GM21367 (cell line): ENCODE data around the gene DLGAP1.

Experiments used
- ATAC-seq: cut with Tn5 transposase; IDR thresholded peaks from one replicate; pipeline ENCODE4 v1.9.1; 2021; ENCODE audit not compliant: unreplicated experiment

Gene DLGAP1

DNA sequence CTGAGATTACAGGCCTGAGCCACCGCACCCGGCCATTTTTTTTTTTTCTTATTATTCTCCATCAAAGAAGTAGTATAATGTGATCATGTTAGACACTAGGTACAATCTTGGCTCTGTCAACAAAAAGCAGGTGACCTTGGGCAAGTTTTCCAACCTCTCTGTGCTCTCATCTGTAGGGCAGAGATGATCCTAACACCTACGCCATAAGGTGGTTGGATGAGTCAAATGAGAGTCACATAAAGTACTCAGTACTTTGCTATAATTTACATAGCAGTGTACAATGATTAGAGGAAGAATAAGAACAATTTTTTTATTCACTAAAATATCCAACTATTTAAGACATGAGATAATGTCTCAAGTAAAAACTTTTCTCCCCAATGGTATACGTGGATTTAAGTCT, 876.5 kb downstream of the DLGAP1 start:
- ATAC-seq, result no peak

DNA sequence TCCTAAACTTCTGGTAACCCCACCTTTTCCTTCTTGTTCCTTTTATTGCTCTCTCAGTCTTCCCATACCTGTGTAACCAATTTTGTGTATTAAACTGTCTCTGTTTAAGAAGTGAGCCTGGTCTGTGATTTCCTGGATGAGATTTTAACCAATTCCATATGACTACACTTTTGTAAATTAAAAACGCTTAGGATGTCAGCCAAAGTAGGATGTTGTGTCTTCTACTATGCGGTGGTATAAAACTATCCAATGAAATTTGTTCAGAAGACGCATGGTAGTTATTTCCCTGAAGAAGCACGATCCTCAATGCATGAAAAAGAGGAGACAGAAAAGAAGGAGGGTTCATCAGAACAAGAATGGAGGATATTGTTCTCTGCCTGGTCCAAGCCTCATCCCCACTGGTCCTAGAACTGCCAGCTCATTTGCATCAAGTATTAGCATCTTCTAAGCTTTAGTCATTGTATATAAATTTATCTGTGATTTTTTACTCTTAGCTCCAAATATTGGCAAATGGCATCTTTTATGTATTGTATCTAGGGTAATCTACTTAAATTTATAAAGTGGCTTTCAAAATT, 877.7 kb downstream of the DLGAP1 start:
- no peak for ATAC-seq

DNA sequence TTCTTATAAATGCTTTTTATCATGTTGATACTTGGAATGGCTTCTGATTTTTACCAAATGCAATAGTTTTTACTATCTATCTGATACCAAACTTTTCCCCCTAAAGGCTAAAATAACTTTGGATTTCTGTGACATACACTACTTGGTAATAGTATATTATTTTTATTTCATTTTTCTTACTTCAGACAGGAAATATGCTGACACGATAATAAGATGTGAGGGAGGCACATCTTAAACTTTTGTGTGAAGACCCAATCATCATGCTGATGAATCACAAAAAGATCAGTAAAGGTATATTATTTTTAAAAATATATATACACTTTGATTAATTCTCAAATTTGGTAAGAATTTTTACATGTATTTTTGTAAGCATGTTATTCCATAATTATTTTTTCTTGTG, 882.3 kb downstream of the DLGAP1 start:
- no peak for ATAC-seq

DNA sequence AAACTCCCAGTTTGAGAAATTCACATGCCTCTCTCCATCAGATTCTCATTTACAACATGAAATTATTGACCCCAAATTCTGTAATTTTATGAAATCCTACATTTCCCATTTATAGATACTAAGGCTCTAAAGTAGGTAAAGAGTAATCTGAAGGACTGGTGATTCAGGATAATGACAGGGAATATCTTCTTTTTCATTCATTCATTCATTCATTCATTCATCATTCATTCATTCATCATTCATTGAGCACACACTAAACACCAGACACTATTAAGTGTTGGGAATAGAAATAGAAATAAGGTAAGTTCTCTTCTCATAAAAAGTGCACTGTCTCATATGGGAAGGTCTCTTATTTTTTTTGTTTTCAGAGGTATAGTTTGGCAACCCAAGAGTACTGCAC, 888.3 kb downstream of the DLGAP1 start:
- ATAC-seq, result no peak

DNA sequence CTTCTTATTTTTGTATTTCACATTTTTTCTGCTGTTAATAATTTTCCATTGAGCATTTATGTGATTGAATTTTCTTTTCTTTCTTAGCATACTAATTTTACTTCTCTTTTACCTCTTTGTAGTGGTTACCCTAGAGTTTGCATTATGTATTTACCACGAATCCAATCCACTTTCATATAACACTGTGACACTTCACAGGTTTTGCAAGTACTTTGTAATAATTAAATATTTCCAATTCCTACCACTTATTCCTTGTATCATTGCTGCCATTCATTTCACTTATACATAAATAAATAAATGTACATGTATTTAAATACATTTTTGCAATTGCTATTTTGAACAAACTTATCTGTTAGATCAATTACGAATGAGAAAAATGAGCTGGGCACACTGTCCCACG, 894.4 kb downstream of the DLGAP1 start:
- ATAC-seq, result no peak

DNA sequence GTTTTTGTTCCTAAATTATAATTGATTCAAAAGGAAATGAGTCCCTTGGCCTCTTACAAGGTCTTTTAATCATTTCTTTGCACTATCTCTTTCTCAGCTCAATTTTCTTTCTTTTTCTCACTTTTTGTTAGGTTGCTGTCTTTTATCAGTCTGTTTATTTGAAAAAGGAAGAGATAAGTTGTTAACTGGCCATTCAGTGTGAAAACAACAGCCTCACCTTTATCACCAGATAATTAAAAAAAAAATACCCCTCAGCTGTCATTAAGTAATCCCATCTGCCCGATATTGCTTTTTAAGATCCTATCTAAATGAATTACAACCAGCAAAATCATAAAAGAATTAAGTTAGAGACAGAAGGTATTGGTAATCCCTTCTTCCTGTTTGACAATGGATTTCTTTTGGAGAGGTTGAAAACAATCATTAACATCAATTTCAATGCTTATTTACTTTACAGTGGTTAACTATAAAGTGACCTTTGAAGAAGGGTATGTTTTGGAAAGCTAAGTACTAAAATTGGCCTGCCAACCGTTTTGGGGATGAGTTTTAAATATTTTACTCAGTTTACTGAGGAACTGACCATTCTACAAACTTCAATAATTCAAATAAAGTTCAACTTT, 900.2 kb downstream of the DLGAP1 start:
- no peak for ATAC-seq

DNA sequence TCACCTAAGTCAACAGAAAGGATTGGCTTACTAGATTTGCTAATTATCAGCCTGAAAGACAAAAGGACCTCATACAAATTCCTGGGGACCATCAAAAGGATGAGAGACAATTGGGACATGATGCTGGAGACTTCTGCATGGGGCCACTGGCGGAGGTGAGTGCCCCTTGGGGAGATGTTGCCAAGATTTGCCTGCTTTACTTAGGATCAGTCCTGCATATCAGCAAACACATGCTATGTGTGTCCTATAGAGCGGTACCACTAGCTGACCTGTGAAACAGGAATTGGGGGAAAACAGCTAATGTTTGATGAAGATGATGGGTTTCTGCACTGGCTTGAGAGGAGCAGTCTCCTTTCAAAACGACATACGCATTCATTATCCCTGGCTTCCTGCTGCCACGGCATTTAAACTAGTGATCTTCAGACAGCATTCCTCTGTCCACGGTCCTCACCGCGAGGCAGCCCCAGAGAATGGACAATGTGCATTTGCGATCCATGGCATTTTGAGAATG, 901.0 kb downstream of the DLGAP1 start:
- no peak for ATAC-seq

DNA sequence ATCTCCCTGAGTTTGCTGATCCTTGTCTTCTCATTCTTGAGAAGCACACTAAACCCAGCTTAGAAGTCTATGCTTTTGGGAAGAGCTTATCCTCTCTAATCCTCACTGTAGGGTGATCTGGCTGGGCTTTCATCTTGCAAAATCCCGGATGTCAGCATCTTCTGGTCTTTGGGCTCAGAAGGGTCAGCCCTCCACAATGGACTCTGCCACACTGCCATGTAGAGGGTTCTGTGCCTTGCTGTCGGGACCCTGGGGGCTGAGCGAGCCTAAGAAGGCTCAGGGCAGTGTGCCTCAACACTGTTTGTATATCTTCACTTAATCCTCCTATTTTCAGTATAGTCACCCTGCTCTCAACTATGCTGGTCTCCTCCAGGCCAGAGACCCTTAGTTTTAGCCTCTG, 902.8 kb downstream of the DLGAP1 start:
- ATAC-seq, result no peak

DNA sequence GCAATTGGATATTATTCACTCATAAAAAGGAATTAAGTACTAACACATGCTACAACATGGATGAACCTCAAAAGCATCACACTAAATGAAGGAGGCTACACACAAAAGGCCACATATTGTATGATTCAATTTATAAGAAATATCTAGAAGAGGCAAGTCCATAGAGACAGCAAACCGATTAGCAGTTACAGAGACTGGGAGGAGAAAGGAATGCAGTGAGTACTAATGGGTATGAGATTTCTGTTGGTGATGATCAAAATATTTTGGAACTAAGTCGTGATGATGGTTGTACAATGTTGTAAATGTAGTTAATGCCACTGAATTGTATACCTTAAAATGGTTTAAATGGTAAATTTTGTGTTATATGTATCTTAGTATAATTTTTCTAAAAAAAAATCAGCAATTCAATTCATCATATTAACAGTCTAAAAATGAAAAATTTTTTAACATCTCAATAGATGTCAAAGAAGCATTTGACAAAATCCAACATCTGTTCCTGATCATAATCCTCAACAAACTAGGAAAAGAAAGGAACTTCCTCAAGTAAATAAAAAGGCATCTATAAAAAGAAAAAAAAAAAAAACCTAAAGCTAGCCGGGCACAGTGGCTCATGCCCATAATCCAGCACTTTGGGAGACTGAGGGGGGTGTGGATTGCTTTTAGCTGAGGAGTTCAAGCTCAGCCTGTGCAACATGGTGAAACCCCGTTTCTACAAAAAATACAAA, 907.1 kb downstream of the DLGAP1 start:
- ATAC-seq, result no peak

DNA sequence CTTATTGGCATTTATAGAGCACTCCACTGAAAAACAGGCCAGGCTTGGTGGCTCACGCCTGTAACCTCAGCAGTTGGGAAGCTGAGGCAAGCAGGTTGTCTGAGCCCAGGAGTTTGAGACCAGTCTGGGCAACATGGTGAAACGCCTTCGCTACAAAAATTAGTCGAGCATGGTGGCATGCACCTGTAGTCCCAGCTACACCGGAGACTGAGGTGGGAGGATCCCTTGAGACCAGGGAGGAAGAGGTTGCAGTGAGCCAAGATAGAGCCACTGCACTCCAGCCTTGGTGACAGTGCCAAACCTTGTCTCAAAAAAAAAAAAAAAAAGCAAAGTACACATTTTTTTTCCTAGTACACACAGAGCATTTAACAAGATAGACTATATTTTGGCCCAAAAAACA, 909.0 kb downstream of the DLGAP1 start:
- ATAC-seq, result no peak

DNA sequence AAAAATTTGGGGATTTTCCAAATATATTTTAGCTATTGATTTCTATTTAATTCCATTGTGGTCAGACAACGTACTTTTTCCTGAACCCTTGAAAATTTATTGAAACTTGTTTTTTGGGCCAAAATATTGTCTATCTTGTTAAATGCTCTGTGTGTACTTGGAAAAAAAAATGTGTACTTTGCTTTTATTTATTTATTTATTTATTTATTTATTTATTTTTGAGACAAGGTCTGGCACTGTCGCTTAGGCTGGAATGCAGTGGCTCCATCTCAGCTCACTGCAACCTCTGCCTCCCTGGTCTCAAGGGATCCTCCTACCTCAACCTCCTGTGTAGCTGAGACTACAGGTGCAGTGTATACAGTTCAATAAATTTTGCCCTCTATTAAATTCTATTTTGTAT, 910.6 kb downstream of the DLGAP1 start:
- ATAC-seq, result no peak

DNA sequence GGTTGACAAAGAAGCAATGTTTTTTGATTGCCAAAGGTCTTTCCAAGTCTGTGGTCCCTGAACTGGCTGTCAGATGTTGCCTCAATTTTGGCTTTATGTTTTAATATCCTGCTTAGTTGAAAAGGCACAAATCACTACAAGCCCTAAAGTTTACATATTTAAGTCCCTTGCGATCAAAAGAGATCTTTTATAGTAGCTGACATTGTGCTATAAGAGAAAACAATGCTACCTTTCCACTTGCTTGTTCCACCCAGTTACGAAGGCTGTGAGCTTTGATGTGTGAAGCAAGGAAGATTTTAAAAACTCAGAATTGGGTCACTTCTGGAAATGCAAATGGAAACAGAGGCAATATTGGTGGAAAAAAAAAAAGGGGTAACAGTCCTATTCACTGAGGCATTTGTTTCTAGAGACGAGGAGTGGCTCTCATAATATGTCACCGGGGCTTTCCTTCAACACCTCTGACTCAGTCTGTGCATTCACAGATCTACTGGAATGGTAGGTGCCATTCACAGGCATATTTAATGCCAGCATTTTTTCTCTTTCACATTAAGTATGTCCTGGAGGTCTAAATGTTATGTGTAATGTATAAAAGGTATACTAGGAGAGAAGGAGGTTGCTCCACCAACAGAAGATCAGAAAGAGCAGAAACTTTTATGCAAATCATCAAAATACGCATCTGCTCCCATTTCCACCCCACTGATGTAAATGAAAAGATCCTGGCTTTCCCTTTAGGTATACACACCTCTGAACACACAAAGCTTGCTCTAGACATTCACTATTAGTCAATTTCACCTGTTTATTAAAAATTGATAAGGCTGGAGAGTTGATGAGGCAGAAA, 913.3 kb downstream of the DLGAP1 start:
- no peak for ATAC-seq

DNA sequence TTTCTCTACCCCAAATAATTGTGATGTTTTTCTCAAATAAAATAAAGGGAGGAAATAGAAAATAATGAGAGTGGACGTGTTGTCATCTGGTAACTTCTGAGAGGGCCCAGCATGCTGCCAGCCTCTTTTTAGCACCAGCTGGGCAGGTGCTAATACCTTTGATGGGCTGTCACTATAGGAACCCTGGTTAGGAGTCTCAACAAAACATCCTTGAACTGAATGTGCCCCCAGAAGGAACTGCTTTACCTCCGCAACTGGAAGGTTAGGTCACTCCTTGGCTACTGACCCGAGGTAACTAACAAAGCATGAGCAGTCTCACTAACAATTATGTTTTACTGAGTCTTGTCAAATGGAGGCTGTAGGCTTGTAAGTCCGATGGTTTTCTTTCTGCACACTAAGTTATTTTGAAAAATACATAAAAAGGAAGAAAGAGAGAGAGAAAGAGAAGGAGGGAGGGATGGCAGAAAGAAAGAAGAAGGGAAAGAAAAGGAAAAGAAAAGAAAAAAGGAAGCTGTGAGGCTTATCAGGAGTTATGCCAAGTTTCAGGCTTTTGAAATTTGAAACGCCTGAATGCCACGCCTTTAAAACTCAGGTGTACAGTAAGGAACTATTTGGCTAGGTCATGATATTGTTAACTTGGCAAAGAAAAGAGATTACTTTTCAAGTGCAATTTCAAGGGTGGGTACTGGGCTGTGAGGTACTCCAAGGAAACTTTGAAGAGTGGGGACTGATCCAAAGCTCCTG, 914.1 kb downstream of the DLGAP1 start:
- no peak for ATAC-seq

DNA sequence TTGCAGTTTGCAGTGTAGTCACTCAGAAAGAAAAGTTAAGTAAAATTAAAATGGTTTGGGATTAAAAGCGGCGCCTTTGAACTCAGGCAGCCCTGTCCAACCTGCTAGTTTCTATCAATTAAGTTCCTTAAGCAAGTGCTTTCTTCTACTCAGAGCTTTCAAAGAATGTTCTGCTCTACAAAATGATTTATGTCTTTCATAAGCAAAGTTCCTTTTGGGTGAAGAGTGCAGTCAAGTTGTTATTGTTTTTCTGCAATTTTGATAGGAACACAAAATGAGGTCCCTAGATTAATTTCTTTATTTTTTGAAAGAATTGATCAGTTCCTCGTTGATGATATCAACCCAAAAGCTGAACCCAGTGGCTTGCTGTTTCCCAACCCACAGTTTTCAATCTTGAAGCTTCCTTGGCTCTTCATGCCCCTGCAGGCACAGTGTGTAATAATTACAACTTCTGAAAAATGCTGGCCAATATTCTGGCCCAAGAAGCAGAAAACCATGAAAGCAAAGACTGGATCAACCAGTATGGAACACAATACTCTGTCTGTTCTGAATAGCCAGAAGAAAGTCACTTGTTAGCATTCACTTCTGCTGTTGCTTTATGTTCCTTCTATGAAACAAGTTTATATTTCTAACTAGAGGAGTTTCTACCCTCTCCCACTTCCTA, 916.0 kb downstream of the DLGAP1 start:
- ATAC-seq, result no peak

DNA sequence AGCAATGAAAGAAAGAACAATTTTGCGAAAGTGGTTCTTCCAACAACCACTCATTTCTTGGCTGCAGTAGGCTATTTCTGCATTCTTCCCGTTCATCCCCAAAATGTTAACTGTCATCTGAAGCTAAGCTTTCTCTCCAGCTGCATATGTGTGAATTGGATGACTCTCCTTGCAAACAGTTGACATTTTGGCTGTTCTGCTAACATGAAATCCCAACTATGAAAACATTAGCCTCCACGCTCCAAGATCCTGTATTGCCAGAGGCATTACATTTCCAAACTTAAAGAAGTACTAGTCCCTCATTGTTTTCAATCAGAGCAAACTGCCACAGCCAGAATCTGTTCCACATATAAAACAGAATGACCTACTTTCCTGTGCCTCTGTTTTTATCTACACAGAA, 916.7 kb downstream of the DLGAP1 start:
- ATAC-seq, result no peak

DNA sequence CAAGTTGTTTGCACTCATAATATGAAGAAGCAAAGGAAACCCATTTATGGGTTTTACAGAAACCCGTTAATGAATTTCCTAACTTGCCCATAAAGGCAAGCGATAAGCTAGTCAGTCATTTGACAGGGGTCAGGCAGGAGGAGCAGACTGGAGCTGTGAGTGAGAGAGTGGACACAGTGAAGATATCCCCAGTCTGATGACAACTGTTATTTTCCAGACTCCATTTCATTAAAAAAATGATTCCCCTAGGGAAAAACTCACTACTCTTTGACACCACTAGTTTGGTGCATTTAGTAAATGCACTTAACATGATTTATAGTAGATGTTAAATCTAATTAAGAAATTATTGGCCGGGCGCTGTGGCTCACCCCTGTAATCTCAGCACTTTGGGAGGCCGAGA, 924.3 kb downstream of the DLGAP1 start:
- no peak for ATAC-seq

DNA sequence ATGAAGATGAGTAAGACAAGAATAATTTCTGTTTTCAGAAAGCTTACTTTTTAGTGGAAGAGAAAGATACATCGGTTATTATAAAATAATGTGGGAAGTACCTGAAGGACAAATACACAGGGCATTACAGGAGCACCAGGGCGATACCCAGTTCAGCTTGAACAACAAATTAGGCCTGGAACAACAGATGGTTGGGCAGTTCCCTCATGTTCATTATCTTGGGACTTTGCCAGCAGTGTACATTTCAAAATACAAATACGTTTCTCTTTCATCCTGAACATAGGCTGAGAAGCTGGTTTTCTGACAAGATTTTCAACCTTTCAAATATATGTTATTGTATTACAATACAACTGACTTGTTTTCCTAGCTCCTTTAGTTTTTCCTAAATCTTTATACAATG, 925.5 kb downstream of the DLGAP1 start:
- no peak for ATAC-seq

DNA sequence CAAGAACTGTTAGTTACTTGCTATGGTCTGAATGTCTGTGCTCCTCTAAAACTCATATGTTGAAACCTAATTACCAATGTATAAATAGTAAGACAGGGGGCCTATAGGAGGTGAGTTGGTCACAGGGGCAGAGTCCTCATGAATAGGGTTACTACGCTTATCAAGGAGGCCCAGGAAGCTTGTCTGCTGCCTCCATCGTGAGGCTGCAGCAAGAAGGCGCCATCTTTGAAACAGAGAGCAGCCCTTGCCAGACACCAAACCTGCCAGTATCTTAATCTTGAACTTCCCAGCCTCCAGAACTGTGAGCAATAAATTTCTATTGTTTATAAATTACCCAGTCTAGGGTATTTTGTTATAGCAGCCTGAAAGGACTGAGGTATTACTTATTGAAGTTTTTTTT, 926.0 kb downstream of the DLGAP1 start:
- no peak for ATAC-seq

DNA sequence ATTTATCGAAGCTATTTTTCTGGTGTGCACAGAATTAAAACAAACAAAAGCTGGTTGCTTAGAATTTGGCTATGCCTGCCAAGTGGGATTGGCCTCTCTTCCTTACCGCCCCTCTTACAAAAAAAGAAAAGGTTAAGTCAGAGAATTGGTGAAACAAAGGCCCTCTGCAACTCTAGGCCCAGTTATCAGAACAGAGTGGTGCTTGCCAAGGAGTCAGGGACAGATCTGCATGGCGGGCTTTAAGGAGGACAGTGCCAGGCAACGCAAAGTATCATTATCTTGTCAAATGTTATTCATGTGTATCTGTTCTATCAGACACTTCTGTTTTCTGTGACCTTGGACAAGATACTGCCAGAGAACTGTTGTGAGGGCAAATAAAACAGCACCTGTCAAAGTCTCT, 926.9 kb downstream of the DLGAP1 start:
- no peak for ATAC-seq
